HG03378 (cell line): Measurements from ENCODE around the gene ZNG1A.
"Not testable (repeated sequence)": the region's sequence is repeated elsewhere in the genome, so short reads cannot be mapped to it uniquely, and the experiment has no call there.

Experiments used
- ATAC-seq: cut with Tn5 transposase; IDR thresholded peaks from one replicate; pipeline ENCODE4 v1.9.1; 2021; ENCODE audit warnings: mild to moderate bottlenecking, moderate library complexity; ENCODE audit not compliant: unreplicated experiment

ZNG1A gene

GRCh38 chr9:178140-178825 lies 573 bp downstream of the ZNG1A start:
- ATAC-seq = not testable (repeated sequence)

GRCh38 chr9:169757-170156 lies 9.1 kb downstream of the ZNG1A start:
- not testable (repeated sequence) for ATAC-seq

- not testable (repeated sequence) for ATAC-seq
Measured at GRCh38 chr9:159871-160270, 19.0 kb downstream of the ZNG1A start.

GRCh38 chr9:151173-151572 lies 27.7 kb downstream of the ZNG1A start:
- not testable (repeated sequence) for ATAC-seq

- not testable (repeated sequence) for ATAC-seq
Measured at GRCh38 chr9:139880-140279, 39.0 kb downstream of the ZNG1A start.

GRCh38 chr9:117995-118467 lies 60.8 kb downstream of the ZNG1A start, which contains the start of gene FOXD4:
Gene FOXD4 (minus strand): TSS chr9:118417. CDS start chr9:118119, 298 bp downstream.
- ATAC-seq = not testable (repeated sequence)

GRCh38 chr9:117144-117994 lies 61.5 kb downstream of the ZNG1A start:
- ATAC-seq = not testable (repeated sequence)

- ATAC-seq = not testable (repeated sequence)
Measured at GRCh38 chr9:116239-117077, 62.4 kb downstream of the ZNG1A start.

- not testable (repeated sequence) for ATAC-seq
Measured at GRCh38 chr9:115118-115451, 63.8 kb downstream of the ZNG1A start.

GRCh38 chr9:114267-115117 lies 64.4 kb downstream of the ZNG1A start:
- not testable (repeated sequence) for ATAC-seq

- not testable (repeated sequence) for ATAC-seq
Measured at GRCh38 chr9:113468-114266, 65.2 kb downstream of the ZNG1A start.

- not testable (repeated sequence) for ATAC-seq
Measured at GRCh38 chr9:112589-113467, 66.0 kb downstream of the ZNG1A start.

- not testable (repeated sequence) for ATAC-seq
Measured at GRCh38 chr9:110672-111071, 68.2 kb downstream of the ZNG1A start.

GRCh38 chr9:109540-109939 lies 69.3 kb downstream of the ZNG1A start:
- not testable (repeated sequence) for ATAC-seq

GRCh38 chr9:108742-109495 lies 69.9 kb downstream of the ZNG1A start:
- ATAC-seq = not testable (repeated sequence)

- ATAC-seq = not testable (repeated sequence)
Measured at GRCh38 chr9:105991-106390, 72.9 kb downstream of the ZNG1A start.

- ATAC-seq = not testable (repeated sequence)
Measured at GRCh38 chr9:100430-100829, 78.4 kb downstream of the ZNG1A start.
